GM20000 (cell line): ENCODE measurements around the gene TMEM25.
"Not testable (repeated sequence)": the region's sequence is repeated elsewhere in the genome, so short reads cannot be mapped to it uniquely, and the experiment has no call there.

Experiments
- DNase-seq: peaks from one replicate; pipeline ENCODE4 v3.0.0; 2012; ENCODE audit warnings: low spot score
- TF ChIP-seq, protein P1 (sequence below): IDR thresholded peaks from 2 replicates; pipeline ENCODE4 v1.5.1; 2012; ENCODE audit warnings: mild to moderate bottlenecking, control low read depth; ENCODE audit errors: extremely low read depth, missing control alignments

TMEM25 gene

DNA sequence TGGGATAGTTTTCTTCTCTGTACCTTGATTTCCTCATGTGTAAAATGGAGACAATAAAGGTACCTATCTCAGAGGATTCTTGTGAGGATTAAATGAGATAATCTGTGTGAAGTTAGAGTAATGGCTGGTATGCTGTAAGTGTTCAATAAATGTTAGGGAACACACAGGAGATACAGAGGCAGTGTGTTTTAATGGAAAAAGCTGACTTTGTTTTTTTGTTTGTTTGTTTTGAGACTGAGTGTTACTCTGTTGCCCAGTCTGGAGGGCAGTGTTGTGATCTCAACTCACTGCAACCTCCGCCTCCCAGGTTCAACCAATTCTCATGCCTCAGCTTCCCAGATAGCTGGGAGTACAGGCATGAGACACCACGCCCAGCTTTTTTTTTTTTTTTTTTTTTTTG lies 38.7 kb downstream of the TMEM25 start:
- TF ChIP-seq, protein P1, sequence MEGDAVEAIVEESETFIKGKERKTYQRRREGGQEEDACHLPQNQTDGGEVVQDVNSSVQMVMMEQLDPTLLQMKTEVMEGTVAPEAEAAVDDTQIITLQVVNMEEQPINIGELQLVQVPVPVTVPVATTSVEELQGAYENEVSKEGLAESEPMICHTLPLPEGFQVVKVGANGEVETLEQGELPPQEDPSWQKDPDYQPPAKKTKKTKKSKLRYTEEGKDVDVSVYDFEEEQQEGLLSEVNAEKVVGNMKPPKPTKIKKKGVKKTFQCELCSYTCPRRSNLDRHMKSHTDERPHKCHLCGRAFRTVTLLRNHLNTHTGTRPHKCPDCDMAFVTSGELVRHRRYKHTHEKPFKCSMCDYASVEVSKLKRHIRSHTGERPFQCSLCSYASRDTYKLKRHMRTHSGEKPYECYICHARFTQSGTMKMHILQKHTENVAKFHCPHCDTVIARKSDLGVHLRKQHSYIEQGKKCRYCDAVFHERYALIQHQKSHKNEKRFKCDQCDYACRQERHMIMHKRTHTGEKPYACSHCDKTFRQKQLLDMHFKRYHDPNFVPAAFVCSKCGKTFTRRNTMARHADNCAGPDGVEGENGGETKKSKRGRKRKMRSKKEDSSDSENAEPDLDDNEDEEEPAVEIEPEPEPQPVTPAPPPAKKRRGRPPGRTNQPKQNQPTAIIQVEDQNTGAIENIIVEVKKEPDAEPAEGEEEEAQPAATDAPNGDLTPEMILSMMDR: no peak

GRCh38 chr11:118570787-118571186 lies 39.8 kb downstream of the TMEM25 start:
- no peak for DNase-seq
- TF ChIP-seq, protein P1: no peak

More for the DNA sequence above, 38.7 kb downstream of the TMEM25 start:
- DNase-seq: no peak

GRCh38 chr11:118571701-118572060 lies 40.7 kb downstream of the TMEM25 start:
- not testable (repeated sequence) for DNase-seq

- DNase-seq: peak; percentile 87
Measured at GRCh38 chr11:118572061-118572980, 41.3 kb downstream of the TMEM25 start, which contains the start of gene ARCN1. Gene ARCN1, plus strand, starts transcription at chr11:118572409. Its CDS starts 139 bp downstream, at chr11:118572548.

GRCh38 chr11:118572981-118573550 lies 42.1 kb downstream of the TMEM25 start:
- peak; percentile 17 for DNase-seq
- TF ChIP-seq, protein P1: no peak

More at GRCh38 chr11:118572061-118572980, 41.3 kb downstream of the TMEM25 start, which contains the start of gene ARCN1:
- TF ChIP-seq, protein P1: peak; percentile 8

DNA sequence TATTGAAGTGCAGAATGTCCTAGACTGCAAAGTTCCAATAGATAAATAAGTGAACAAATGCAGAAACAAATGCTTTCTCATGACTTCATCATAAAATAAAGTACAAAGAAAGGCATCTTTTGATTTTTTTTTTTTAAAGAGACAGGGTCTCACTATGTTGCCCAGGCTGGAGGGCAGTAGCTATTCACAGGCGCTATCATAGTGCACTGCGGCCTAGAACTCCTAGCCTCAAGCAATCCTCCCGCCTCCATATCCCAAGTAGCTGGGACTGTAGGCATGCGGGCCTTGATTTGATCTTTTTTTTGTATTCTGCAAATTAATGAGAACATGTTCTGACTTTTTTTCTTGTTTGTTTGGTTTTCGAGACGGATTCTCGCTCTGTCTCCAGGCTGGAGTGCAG lies 43.6 kb downstream of the TMEM25 start:
- TF ChIP-seq, protein P1: no peak
- no peak for DNase-seq

DNA sequence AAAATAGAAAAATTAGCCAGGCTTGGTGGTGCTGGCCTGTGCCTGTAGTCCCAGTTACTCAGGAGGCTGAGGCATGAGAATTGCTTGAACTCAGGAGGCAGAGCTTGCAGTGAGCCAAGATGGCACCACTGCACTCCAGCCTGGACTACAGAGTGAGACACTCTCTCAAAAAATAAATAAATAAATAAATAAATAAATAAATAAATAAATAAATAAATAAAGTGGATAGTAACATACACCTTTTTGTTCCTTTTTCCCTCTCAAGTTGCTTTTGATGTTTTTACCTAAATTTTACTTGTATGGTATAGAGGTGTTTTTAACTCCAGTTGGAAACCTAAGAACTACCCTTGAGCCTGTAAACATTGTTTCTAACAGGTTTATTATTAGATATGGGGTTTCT lies 47.0 kb downstream of the TMEM25 start:
- not testable (repeated sequence) for DNase-seq

GRCh38 chr11:118581057-118581456 lies 50.1 kb downstream of the TMEM25 start:
- TF ChIP-seq, protein P1: no peak
- no peak for DNase-seq
